Activated naive CD4-positive, alpha-beta T cell treated with anti-CD3 and anti-CD28 coated beads for 36 hours (primary cell): ENCODE data around the gene RDH14. TPM values are rescaled to one million over a fixed set of nuclear protein-coding genes. Genes with fewer than 3 reads are reported as not detected.

ENCODE experiments used
- CTCF ChIA-PET: fragments of 350-600 bp; sonication (Branson Sonifier 250); formaldehyde crosslinking; loops from one replicate; lab custom pipeline; 2021; ENCODE audit warnings: antibody characterized with exemption; lab: Charles Lee
- DNase-seq: peaks from one replicate; pipeline ENCODE4 v3.0.0-alpha.2; 2020
- H3K27ac Mint-ChIP-seq: one replicate; pipeline ENCODE4 v1.8.0; 2021; ENCODE audit warnings: mild to moderate bottlenecking, mixed read lengths
- H3K27me3 Mint-ChIP-seq: one replicate; pipeline ENCODE4 v1.8.0; 2021; ENCODE audit warnings: low read depth, mixed read lengths
- H3K36me3 Mint-ChIP-seq: one replicate; pipeline ENCODE4 v1.8.0; 2021; ENCODE audit warnings: low read depth, mixed read lengths
- H3K4me1 Mint-ChIP-seq: one replicate; pipeline ENCODE4 v1.8.0; 2021; ENCODE audit warnings: low read depth, mixed read lengths
- H3K4me3 Mint-ChIP-seq: one replicate; pipeline ENCODE4 v1.8.0; 2021; ENCODE audit warnings: mild to moderate bottlenecking, moderate library complexity, mixed read lengths
- H3K9me3 Mint-ChIP-seq: one replicate; pipeline ENCODE4 v1.8.0; 2021; ENCODE audit warnings: mixed read lengths
- intact Hi-C: fragments of 100-400 bp; cut with micrococcal nuclease; formaldehyde crosslinking; loops from one replicate; pipeline ENCODE4 v1.15.1; 2023
- total RNA-seq, 2 experiments: library from RNA; stranded (reverse); gene quantifications; one replicate each; pipeline ENCODE4 v1.2.3, GENCODE V29; 2021

Gene RDH14
- total RNA-seq, 2 experiments from 2014 or later, result 11.4 to 11.6 TPM

DNA sequence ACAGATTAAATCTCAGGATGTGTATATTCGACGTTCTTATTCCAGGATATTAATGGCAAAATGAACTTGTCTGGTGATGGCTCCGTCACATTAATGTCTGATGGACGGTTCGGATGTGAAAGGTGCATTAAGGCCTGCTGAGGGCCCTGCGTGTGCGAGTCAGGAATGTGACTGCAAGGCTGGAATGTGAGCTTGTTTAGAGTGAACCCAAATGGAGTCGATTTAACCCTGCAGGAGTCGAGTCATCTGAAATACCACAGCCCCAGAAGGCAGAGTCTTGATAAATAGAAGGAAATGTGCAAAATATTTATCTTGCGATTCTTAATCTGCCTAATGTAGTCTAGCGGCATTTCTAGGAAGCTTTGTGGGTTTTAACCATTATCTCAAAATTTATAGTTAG lies 44.3 kb downstream of the RDH14 start:
- no peaks in the 10 kb centered on the region for H3K36me3 Mint-ChIP-seq
- no peak overlapping the region for H3K27ac Mint-ChIP-seq
- intact Hi-C loops, result no loop called here
- H3K4me1 Mint-ChIP-seq, result no peaks in the 10 kb centered on the region
- no peak for DNase-seq
- no peak overlapping the region for H3K4me3 Mint-ChIP-seq
- no peaks in the 10 kb centered on the region for H3K9me3 Mint-ChIP-seq
- H3K27me3 Mint-ChIP-seq, result peaks cover 22% of the 10 kb centered on the region
- CTCF ChIA-PET, result interaction anchor here (1.2 kb wide), 1 partner anchor 191 kb away, joined by 4 read pairs; no protein-coding TSS in a partner anchor

DNA sequence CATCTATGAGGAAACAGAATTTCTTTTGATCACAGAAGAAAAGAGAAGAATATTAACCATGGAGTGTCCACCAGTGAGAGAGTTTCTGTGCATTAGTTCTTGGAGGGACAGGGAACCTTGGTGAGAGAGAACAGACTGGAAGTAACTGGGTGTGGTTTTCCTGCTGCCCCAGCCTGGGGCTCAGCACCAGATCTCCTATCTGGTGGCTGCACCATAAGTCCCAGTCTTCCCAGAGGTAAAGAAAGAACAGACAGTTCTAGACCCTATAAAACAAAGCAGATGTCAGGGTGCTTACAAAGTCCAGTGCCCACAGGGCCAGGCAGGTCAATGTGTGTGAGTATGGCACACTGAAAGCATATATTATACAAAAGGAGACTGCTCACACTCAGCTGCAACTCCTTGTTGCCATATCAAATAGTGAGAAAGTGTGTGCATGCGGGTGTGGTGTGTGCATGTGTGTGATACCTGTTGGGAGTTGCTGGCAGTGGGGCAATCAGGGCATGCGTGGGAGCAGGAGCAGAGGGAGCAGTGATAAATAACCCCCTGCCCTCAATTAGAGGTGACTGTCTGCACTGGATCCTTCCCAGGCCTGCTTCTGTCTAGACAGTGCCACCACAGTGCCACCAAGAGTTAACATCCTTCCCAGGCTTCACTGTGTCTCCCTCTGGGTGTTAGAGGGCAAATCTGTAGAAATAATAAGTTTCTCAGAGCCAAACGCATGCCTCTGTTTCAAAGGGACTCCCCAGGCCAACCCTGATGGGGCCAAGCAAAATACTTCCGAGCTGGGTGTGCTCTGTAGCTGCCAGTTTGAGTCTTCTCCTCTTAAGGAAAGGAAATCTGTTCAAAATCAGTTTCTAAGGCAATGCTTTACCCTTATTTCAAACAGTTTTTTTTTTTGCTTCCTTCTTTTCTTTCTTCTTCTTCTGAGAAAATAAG lies 45.7 kb downstream of the RDH14 start:
- Mint-ChIP-seq H3K36me3 (no peaks in the 10 kb centered on the region), H3K4me3 (no peak overlapping the region), H3K27me3 (peaks cover 31% of the 10 kb centered on the region), H3K4me1 (no peaks in the 10 kb centered on the region), H3K27ac (no peak overlapping the region), H3K9me3 (no peaks in the 10 kb centered on the region)
- intact Hi-C loops, result no loop called here
- CTCF ChIA-PET, result interaction anchor here (1.2 kb wide), 1 partner anchor 193 kb away, joined by 4 read pairs; no protein-coding TSS in a partner anchor
- DNase-seq, result no peak

DNA sequence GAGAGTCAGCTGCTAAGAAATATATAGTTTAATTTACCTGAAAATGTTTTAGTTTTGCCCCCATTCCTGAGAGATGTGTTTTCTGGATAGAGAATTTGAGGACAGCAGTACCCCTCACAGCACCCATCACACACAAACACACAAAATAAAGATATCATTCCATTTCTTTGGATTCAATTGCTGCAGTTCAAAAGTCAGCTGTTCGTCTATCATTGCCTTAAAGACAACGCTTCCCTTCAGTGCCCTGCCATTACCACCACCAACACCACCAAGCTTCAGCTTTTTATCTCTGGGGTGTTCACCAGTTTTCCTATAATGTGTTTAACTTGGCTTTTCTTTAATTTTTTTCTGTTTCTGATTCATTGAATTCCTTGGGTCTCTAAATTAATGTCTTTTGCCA lies 49.7 kb downstream of the RDH14 start:
- Mint-ChIP-seq H3K27ac (no peak overlapping the region), H3K4me3 (no peak overlapping the region), H3K9me3 (no peaks in the 10 kb centered on the region), H3K4me1 (no peaks in the 10 kb centered on the region), H3K36me3 (no peaks in the 10 kb centered on the region), H3K27me3 (peaks cover 14% of the 10 kb centered on the region)
- no peak for DNase-seq
- CTCF ChIA-PET, result interaction anchor here (4.1 kb wide), 1 partner anchor 10 kb away, joined by 19 read pairs; no protein-coding TSS in a partner anchor
- intact Hi-C loops, result no loop called here

DNA sequence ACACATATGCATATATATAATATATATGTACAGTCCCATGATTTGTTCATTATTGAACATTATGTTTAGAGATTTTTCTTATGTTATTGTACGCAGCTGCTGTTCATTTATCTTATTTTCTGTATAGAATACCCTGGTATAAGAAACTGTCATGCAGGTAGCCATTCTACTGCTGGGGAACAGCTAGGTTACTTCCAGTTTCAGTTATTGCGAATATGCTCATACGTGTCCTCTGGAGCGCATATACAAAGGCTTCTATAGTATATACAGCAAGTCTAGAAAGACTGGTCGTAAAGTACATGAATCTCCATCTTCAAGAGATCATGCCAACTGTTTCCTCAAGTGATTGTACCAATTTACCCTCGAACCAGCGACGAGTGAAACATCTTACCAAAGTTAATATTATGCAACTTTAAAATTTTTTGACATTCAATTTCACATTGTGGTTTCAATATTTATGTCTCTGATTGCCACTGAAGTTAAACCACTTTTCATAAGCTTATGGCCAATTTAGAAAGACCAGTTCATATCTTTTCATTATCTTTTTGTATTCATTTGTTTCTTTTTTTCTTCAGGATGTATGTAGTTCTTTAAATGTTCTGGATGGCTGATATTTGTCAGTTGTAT lies 53.5 kb downstream of the RDH14 start:
- H3K36me3 Mint-ChIP-seq, result no peaks in the 10 kb centered on the region
- no peak for DNase-seq
- intact Hi-C loops, result no loop called here
- no peaks in the 10 kb centered on the region for H3K4me1 Mint-ChIP-seq
- CTCF ChIA-PET, result interaction anchor here (1.6 kb wide), 1 partner anchor 11 kb away, joined by 4 read pairs; no protein-coding TSS in a partner anchor
- no peaks in the 10 kb centered on the region for H3K9me3 Mint-ChIP-seq
- H3K27me3 Mint-ChIP-seq, result peaks cover 21% of the 10 kb centered on the region
- H3K27ac Mint-ChIP-seq, result no peak overlapping the region
- no peak overlapping the region for H3K4me3 Mint-ChIP-seq

DNA sequence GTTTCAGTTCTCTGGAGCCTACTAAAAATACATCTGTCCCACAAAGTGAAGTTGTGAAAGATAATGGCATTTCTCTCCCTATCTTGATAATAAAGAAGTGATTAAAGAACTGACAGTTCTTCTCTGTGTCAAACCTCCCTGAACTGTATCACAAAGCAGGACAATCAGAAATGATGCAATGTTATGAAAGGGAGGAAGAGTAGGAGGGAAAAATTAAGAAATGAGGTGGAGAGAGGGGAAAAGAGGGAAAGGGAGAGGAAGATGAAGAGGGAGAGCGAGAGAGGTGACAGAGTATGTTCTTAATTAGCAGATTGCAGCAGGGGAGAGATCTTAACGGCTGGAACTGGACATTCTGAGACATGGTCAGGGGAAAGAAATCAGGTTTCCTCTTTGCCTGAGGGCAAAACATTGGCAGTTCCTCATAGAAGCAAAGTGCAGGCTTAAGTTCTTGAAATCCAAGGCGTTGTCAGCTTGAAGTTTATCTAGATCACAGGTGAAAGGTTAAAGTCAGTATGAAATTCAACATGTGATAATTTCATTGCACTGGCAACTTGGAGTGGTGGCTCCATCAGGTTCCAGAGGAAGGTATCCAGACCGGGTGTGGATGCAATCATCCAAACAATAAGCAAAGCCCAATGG lies 54.6 kb downstream of the RDH14 start:
- no peak overlapping the region for H3K4me3 Mint-ChIP-seq
- H3K36me3 Mint-ChIP-seq, result no peaks in the 10 kb centered on the region
- H3K27ac Mint-ChIP-seq, result no peak overlapping the region
- H3K27me3 Mint-ChIP-seq, result peaks cover 21% of the 10 kb centered on the region
- H3K4me1 Mint-ChIP-seq, result no peaks in the 10 kb centered on the region
- CTCF ChIA-PET, result interaction anchor here (1.6 kb wide), 1 partner anchor 12 kb away, joined by 4 read pairs; no protein-coding TSS in a partner anchor
- no peak for DNase-seq
- H3K9me3 Mint-ChIP-seq, result no peaks in the 10 kb centered on the region
- intact Hi-C loops, result no loop called here

Other genes with a start within 250 kb of the RDH14 start
- gene NT5C1B, start 28.9 kb upstream of the RDH14 start, total RNA-seq, result not detected